GM12874 (cell line): Measurements from ENCODE around the gene RTN1.

Experiments used
- TF ChIP-seq, protein P1 (sequence below): IDR thresholded peaks from 2 replicates; pipeline ENCODE4 v1.5.1; 2011; ENCODE audit warnings: low read depth, mild to moderate bottlenecking, control low read depth, low read length, moderate library complexity; ENCODE audit not compliant: insufficient read depth

RTN1 gene

DNA sequence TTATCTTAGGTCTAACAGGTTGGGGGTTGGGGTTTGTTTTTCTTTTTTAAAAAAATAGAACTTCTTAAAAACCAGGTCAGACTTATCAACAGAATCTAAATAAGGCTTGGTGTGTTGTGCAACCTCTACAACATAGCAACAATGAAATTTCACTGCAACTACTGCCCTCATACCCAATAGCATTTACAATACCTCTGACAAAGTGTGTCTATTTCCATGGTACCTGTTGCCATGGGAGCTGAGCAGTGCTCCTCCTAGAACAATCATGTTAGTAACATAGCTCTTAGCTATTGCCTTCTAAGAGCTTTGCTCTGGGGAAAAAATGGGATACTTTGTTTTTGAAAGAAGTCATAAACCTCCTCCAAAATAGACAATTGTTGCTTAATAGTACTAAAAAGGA lies 190.7 kb downstream of the RTN1 start:
- TF ChIP-seq, protein P1, sequence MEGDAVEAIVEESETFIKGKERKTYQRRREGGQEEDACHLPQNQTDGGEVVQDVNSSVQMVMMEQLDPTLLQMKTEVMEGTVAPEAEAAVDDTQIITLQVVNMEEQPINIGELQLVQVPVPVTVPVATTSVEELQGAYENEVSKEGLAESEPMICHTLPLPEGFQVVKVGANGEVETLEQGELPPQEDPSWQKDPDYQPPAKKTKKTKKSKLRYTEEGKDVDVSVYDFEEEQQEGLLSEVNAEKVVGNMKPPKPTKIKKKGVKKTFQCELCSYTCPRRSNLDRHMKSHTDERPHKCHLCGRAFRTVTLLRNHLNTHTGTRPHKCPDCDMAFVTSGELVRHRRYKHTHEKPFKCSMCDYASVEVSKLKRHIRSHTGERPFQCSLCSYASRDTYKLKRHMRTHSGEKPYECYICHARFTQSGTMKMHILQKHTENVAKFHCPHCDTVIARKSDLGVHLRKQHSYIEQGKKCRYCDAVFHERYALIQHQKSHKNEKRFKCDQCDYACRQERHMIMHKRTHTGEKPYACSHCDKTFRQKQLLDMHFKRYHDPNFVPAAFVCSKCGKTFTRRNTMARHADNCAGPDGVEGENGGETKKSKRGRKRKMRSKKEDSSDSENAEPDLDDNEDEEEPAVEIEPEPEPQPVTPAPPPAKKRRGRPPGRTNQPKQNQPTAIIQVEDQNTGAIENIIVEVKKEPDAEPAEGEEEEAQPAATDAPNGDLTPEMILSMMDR: no peak

DNA sequence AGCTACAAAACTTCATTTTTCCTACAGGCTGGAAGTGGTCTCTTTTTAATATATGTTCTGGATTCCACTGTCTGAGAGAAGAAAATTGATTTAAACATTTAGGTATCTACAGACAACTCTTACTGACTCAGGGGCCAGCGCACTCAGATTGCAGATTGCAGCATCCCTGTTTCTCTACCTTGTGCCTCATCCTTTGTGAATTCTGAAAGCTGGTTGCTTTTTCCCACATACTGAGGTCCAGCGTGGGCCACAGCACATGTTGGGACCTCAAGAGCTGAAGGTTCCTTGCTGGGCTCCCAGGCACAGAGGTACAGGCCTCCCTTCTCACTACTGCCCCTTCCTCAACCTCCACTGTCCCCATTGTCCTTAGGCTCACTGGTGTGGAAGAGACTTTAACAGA lies 192.2 kb downstream of the RTN1 start:
- TF ChIP-seq, protein P1: no peak

DNA sequence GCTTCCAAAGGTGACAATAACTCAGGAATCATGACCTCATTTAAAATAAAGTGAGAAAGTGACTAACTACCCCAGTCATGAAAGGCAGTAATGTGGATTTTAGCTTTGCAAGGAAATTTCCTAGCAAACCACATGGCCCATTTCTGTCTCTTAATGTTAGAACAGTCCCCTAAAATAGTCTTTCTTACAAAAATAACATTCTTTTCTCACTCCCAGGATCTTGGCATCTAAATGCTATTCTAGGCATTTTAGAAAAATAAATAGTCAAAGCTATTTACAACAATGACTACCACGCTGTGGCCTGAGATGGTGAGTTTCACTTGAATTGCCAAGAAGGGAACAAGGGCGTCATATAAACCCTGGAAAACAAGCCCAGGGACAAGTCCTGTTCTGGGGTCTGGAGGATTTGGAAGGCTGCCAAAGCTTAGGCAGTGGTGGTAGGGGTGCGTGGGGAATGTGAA lies 192.8 kb downstream of the RTN1 start:
- TF ChIP-seq, protein P1: no peak

DNA sequence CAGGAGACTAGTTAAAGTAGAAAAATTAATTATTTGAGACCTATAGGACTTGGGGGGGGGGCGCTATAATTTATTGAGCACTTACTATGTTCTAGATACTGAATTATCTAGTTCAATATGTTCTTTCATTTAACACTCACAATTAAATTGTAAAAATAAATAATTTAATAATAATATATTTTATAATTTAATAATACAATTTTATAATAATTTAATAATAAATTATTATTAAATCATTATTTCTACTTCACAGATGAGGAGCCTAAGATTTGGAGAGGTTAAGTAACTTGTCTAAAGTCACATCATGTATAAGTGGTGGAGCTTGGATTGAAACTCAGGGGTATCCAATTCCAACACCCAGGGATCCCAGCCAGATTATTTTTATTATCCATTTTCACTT lies 195.2 kb downstream of the RTN1 start:
- TF ChIP-seq, protein P1: no peak

DNA sequence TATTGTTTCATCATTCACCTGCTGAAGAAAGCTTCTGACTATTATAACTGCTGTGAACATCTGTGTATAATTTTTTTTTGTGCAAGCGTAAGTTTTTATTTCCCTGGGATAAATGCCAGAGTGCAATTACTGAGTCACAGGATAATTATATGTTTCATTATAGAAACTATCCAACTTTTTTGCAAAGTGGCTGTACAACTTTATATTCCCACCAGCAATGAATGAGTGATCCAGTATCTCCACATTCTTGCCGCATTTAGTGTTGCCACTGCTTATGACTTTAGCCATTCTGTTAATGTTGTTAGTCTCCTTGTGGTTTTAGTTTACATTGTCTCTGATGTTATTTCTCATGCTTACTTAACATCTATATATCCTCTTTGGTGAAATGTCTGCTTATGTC lies 205.8 kb downstream of the RTN1 start:
- TF ChIP-seq, protein P1: no peak

DNA sequence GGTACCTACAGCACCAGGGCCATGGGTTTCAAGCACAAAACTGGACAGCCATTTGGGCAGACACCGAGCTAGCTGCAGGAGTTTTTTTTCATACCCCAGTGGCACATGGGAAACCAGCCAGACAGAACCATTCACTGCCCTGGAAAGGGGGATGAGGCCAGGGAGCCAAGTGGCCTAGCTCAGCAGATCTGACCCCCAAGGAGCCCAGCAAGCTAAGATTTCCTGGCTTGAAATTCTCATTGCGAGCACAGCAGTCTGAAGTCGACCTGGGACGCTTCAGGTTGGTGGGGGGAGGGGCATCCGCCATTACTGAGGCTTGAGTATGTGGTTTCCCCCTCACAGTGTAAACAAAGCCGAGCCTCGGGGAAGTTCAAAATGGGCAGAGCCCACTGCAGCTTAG lies 212.8 kb downstream of the RTN1 start:
- TF ChIP-seq, protein P1: no peak

DNA sequence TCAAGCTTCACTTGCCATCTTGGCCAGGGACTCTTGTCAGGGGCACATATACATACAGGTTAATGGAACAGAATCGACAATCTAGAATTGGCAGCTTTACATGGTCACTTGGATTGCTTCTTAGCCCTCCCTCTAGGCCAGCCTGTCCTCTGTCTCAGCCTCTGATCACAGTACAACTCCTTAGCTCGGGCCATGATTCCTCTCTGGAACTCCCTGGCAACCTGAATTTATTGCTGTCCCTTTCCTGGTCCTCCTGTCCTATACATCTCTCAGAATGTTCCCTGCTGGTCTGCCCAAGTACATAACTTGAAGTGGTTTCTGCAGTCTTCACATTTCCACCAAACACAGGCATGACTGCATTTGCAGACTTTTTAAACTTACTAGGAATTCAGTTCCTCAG lies 214.1 kb downstream of the RTN1 start:
- TF ChIP-seq, protein P1: no peak

DNA sequence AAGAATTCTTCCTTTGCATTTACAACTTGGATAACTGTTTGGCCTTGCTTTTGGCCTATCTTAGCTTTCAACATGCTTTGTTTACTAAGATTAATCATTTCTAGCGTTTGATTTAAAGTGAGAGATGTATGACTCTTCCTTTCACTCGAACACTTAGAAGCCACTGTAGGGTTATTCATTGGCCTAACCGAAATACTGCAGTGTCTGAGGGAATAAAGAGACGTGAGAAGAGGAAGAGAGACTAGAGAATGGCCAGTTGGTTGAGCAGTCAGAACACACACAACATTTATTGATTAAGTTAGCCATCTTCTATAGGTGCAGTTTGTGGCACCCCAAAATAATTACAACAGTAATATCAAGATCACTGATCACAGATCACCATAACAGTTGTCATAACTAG lies 231.7 kb downstream of the RTN1 start:
- TF ChIP-seq, protein P1: no peak
